HCT116 (cell line): Measurements from ENCODE around the gene MYOF. TPM values are rescaled to one million over a fixed set of nuclear protein-coding genes. Genes with fewer than 3 reads are reported as not detected.

Experiments used
- ATAC-seq: fragments of 200-7000 bp; cut with Tn5 transposase; 2 replicates; pipeline ENCODE4 v1.9.1; 2020; ENCODE audit warnings: mild to moderate bottlenecking, moderate library complexity
- BruUV-seq: library from RNA; stranded (reverse); fragments of 400-500 nt; replicated peaks from 2 replicates; lab custom pipeline; 2021; lab: Mats Ljungman, UMichigan
- CTCF ChIA-PET: fragments of 300-600 bp; sonication (Branson Sonifier 250); formaldehyde crosslinking; loops from one replicate; lab custom pipeline; 2021; ENCODE audit warnings: antibody characterized with exemption; lab: Charles Lee
- POLR2A ChIA-PET: fragments of 300-600, 350-600 bp; sonication (Branson Sonifier 250); formaldehyde crosslinking; loops from one replicate; lab custom pipeline; 2021; ENCODE audit warnings: antibody characterized with exemption; lab: Charles Lee
- RAD21 ChIA-PET, 2 experiments: fragments of 300-600 bp; sonication (Branson Sonifier 250); formaldehyde crosslinking; loops; one replicate each; lab custom pipeline; 2023; ENCODE audit warnings: low total read pairs in 2 of 2; ENCODE audit not compliant: uncharacterized antibody in 2 of 2, unreplicated experiment in 2 of 2, low non-redundant PET in 1 of 2; lab: Charles Lee
- DNase-seq: peaks from one replicate; pipeline ENCODE4 v3.0.0-alpha.2; 2010; ENCODE audit warnings: low read depth, low spot score
- H2AFZ ChIP-seq: fragments of 200-600 bp; shearing (Covaris generic), sonication (generic); 2 replicates; pipeline ENCODE4 v1.6.1; 2017; ENCODE audit warnings: low read depth, mixed run types, mixed read lengths, antibody characterized with exemption, low read length; ENCODE audit not compliant: poor library complexity, severe bottlenecking
- H3K27ac ChIP-seq: 2 replicates; pipeline ENCODE4 v1.5.1; 2012; ENCODE audit warnings: low read depth, low read length
- H3K27me3 ChIP-seq: fragments of 200-600 bp; sonication (generic); 2 replicates; pipeline ENCODE4 v1.6.1; 2016; ENCODE audit warnings: mixed run types, low read length, mixed read lengths; ENCODE audit not compliant: insufficient read depth
- H3K36me3 ChIP-seq, 2 experiments: fragments of 200-500 bp in 1 of 2; fragments of 200-600 bp in 1 of 2; sonication (Bioruptor generic) in 1 of 2; sonication (generic) in 1 of 2; 2 replicates each; pipeline versions ENCODE4 v1.5.1 to v1.6.1; 2014 to 2016; ENCODE audit warnings: low read length in 2 of 2, inconsistent platforms in 1 of 2, mixed read lengths in 1 of 2, mixed run types in 1 of 2; ENCODE audit not compliant: insufficient read depth in 2 of 2, control insufficient read depth in 1 of 2
- H3K4me1 ChIP-seq, 2 experiments: fragments of 200-600 bp in 1 of 2; sonication (generic) in 1 of 2; 2 replicates each; pipeline versions ENCODE4 v1.5.1 to v1.6.1; 2012 to 2017; ENCODE audit warnings: low read length in 2 of 2, inconsistent platforms in 1 of 2, mild to moderate bottlenecking in 1 of 2, mixed read lengths in 1 of 2, mixed run types in 1 of 2, moderate library complexity in 1 of 2; ENCODE audit not compliant: insufficient read depth in 2 of 2, control insufficient read depth in 1 of 2
- H3K4me2 ChIP-seq: fragments of 200-600 bp; sonication (generic); 2 replicates; pipeline ENCODE4 v1.6.1; 2017; ENCODE audit warnings: mixed run types, low read length, mixed read lengths
- H3K4me3 ChIP-seq, 2 experiments: fragments of 200-600 bp in 1 of 2; sonication (generic) in 1 of 2; replicated peaks in 1 of 2; 2 replicates each; pipeline ENCODE4 v1.5.1; 2011 to 2016; ENCODE audit warnings: low read length in 2 of 2, control low read depth in 1 of 2, low read depth in 1 of 2, mild to moderate bottlenecking in 1 of 2, mixed read lengths in 1 of 2, mixed run types in 1 of 2
- H3K79me2 ChIP-seq: fragments of 200-600 bp; sonication (generic); 2 replicates; pipeline ENCODE4 v1.6.1; 2017; ENCODE audit warnings: mild to moderate bottlenecking, mixed run types, low read length, moderate library complexity, mixed read lengths; ENCODE audit not compliant: insufficient read depth
- H3K9ac ChIP-seq: fragments of 200-600 bp; sonication (generic); 2 replicates; pipeline ENCODE4 v1.6.1; 2016; ENCODE audit warnings: low read length, mixed read lengths
- H3K9me2 ChIP-seq: fragments of 200-600 bp; sonication (generic), shearing (Covaris generic); 2 replicates; pipeline ENCODE4 v1.6.1; 2017; ENCODE audit warnings: mixed run types, mild to moderate bottlenecking, moderate library complexity; ENCODE audit not compliant: insufficient read depth
- H3K9me3 ChIP-seq, 2 experiments: fragments of 200-500 bp in 1 of 2; fragments of 200-600 bp in 1 of 2; sonication (Bioruptor generic) in 1 of 2; sonication (generic) in 1 of 2; 2 replicates each; pipeline ENCODE4 v1.6.1; 2014 to 2017; ENCODE audit warnings: low read length in 2 of 2, mixed read lengths in 2 of 2, inconsistent platforms in 1 of 2, low read depth in 1 of 2, mild to moderate bottlenecking in 1 of 2, mixed run types in 1 of 2, moderate library complexity in 1 of 2; ENCODE audit not compliant: control insufficient read depth in 1 of 2, insufficient read depth in 1 of 2
- H4K20me1 ChIP-seq: fragments of 200-600 bp; sonication (generic), shearing (Covaris generic); 2 replicates; pipeline ENCODE4 v1.6.1; 2017; ENCODE audit warnings: mixed run types, mild to moderate bottlenecking, moderate library complexity; ENCODE audit not compliant: insufficient read depth
- EGR1 ChIP-seq: IDR thresholded peaks from 2 replicates; pipeline ENCODE4 v1.6.1; 2012; ENCODE audit warnings: low read depth
- ELF1 ChIP-seq: IDR thresholded peaks from 2 replicates; pipeline ENCODE4 v1.6.1; 2012; ENCODE audit warnings: low read depth, borderline replicate concordance
- EZH2 ChIP-seq: fragments of 200-600 bp; sonication (generic); IDR thresholded peaks from 2 replicates; pipeline ENCODE4 v1.6.1; 2017; ENCODE audit warnings: antibody characterized with exemption, mixed run types
- EZH2phosphoT487 ChIP-seq: fragments of 200-600 bp; IDR thresholded peaks from 2 replicates; pipeline ENCODE4 v1.6.1; 2018; ENCODE audit warnings: antibody characterized with exemption, borderline replicate concordance
- FOSL1 ChIP-seq: IDR thresholded peaks from 2 replicates; pipeline ENCODE4 v1.6.1; 2012; ENCODE audit warnings: low read depth
- JUND ChIP-seq: IDR thresholded peaks from 2 replicates; pipeline ENCODE4 v1.6.1; 2012
- POLR2A ChIP-seq: IDR thresholded peaks from 2 replicates; pipeline ENCODE4 v1.7.0; 2011; ENCODE audit warnings: borderline replicate concordance; ENCODE audit not compliant: insufficient read depth, insufficient read length; ENCODE audit errors: extremely low read depth
- POLR2AphosphoS5 ChIP-seq: IDR thresholded peaks from 2 replicates; pipeline ENCODE4 v1.6.1; 2011; ENCODE audit warnings: mild to moderate bottlenecking, low read depth, low read length, moderate library complexity
- RAD21 ChIP-seq: IDR thresholded peaks from 2 replicates; pipeline ENCODE4 v1.6.1; 2012; ENCODE audit warnings: low read depth, mild to moderate bottlenecking
- SRF ChIP-seq: IDR thresholded peaks from 2 replicates; pipeline ENCODE4 v1.6.1; 2012; ENCODE audit warnings: low read depth
- TCF7L2 ChIP-seq: IDR thresholded peaks from 2 replicates; pipeline ENCODE4 v1.7.0; 2011; ENCODE audit warnings: borderline replicate concordance, inconsistent platforms; ENCODE audit not compliant: insufficient read depth, insufficient read length; ENCODE audit errors: extremely low read depth
- YY1 ChIP-seq: IDR thresholded peaks from 2 replicates; pipeline ENCODE4 v1.6.1; 2011; ENCODE audit warnings: low read length, low read depth, moderate library complexity, mild to moderate bottlenecking; ENCODE audit not compliant: insufficient replicate concordance; ENCODE audit errors: extremely low read depth
- ZNF274 ChIP-seq: fragments of 200-500 bp; sonication (Bioruptor generic); IDR thresholded peaks from 2 replicates; pipeline ENCODE4 v1.6.1; 2014; ENCODE audit warnings: mild to moderate bottlenecking, low read depth, low read length, inconsistent platforms
- intact Hi-C: fragments of 100-400 bp; cut with micrococcal nuclease; formaldehyde crosslinking; loops from 2 replicates; pipeline ENCODE4 v1.10.0; 2022
- total RNA-seq: library from RNA; stranded (reverse); gene quantifications from one replicate; pipeline ENCODE4 v1.2.1, GENCODE V29; 2021; ENCODE audit not compliant: unreplicated experiment
- TF ChIP-seq, protein P1 (sequence below), 3 experiments: fragments of 200-600 bp in 1 of 3; sonication (generic) in 1 of 3; IDR thresholded peaks in 2 of 3; conservative IDR thresholded peaks in 1 of 3; 2 replicates each; pipeline ENCODE4 v1.5.1; 2012 to 2017; ENCODE audit warnings: low read depth in 2 of 3, low read length in 2 of 3, antibody characterized with exemption in 1 of 3, borderline replicate concordance in 1 of 3, control low read depth in 1 of 3, mild to moderate bottlenecking in 1 of 3, mixed read lengths in 1 of 3, mixed run types in 1 of 3, moderate library complexity in 1 of 3; ENCODE audit not compliant: insufficient read depth in 1 of 3
- TF ChIP-seq, protein P2 (sequence below): IDR thresholded peaks from 2 replicates; pipeline ENCODE4 v1.6.1; 2011; ENCODE audit warnings: mild to moderate bottlenecking, low read length, moderate library complexity; ENCODE audit not compliant: insufficient replicate concordance; ENCODE audit errors: extremely low read depth
- TF ChIP-seq, protein P3 (sequence below): IDR thresholded peaks from 2 replicates; pipeline ENCODE4 v1.6.1; 2012
- TF ChIP-seq, protein P4 (sequence below): IDR thresholded peaks from 2 replicates; pipeline ENCODE4 v1.6.1; 2012; ENCODE audit warnings: low read depth

MYOF gene
- total RNA-seq, 1 experiment from 2014 or later, result 250 TPM

DNA sequence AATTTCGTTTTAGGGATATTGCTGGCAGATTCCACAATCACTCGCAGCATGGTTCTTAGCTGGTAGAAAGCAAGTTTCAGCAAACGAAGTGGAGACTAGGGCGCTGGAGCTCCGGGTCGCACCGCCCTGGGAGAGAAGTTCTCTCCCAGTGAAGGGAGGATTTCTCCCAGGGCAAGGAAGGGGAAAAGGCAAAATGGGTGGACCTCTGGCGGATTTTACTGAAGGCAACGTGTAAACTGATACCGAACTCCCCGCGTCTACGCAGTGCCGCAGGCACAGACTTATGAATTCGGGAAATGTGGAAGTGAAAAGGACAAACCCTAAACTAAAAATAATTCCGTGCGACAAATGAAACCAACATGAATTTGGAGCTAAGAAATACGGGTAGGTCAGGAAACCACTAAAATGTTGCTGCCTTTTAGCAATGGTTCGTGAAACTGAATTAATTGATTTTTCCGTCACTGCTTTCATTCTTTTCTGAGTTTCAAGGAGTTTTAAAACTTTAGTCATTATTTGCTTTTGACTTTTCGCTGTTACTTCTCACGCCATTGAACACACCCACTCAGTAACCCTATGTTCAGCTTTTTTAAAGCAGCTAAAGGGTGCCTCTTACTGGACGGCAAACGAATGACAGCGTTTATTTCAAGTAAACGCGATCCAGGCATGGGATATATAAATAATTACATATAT, at the start of gene MYOF (continued):
- TF ChIP-seq, protein P1, sequence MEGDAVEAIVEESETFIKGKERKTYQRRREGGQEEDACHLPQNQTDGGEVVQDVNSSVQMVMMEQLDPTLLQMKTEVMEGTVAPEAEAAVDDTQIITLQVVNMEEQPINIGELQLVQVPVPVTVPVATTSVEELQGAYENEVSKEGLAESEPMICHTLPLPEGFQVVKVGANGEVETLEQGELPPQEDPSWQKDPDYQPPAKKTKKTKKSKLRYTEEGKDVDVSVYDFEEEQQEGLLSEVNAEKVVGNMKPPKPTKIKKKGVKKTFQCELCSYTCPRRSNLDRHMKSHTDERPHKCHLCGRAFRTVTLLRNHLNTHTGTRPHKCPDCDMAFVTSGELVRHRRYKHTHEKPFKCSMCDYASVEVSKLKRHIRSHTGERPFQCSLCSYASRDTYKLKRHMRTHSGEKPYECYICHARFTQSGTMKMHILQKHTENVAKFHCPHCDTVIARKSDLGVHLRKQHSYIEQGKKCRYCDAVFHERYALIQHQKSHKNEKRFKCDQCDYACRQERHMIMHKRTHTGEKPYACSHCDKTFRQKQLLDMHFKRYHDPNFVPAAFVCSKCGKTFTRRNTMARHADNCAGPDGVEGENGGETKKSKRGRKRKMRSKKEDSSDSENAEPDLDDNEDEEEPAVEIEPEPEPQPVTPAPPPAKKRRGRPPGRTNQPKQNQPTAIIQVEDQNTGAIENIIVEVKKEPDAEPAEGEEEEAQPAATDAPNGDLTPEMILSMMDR (IDR thresholded peaks at IDR 0.05 in 2 of 3, conservative IDR thresholded peaks at IDR 0.05 in 1 of 3; ENCODE audit: borderline replicate concordance in 1 of 3, insufficient read depth in 1 of 3, low read depth in 2 of 3, low read length in 2 of 3), result peak; percentile 48 to 63 (median 51); a peak in 5 of 6 replicates
- TF ChIP-seq EZH2phosphoT487 (no peak), TCF7L2 (no peak), POLR2A (peak; percentile 18), YY1 (peak; percentile 12), EGR1 (no peak)

DNA sequence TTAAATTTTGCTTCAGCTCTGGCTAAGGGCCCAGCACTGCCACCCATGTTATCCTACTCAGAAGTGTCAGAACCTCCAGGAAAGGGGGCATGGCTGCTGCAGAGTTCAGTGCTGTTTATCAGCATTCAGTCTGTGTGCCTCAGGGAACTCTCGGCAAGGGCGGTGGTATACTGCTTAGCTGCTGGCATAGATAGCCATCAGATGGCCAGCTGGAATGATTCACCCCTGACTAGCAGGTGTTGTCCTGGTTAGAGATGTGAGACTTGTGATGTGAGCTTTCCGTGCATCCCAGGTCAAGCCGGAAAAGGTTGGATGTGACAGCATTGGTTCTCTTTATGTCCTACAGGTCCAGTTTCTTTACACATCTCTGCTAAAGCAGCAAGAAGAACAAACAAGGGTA, 36.4 kb upstream of the MYOF start:
- no peaks in the 10 kb centered on the region for H3K9me3 ChIP-seq
- H3K9me2 ChIP-seq, result no peaks in the 10 kb centered on the region
- RAD21 ChIA-PET, result no interaction called here
- POLR2A ChIA-PET, result no interaction called here
- ATAC-seq (no peak), DNase-seq (no peak)
- CTCF ChIA-PET, result no interaction called here
- H2AFZ ChIP-seq, result no peak overlapping the region
- no peaks in the 10 kb centered on the region for H4K20me1 ChIP-seq
- H3K27ac ChIP-seq, result no peak overlapping the region
- no peak overlapping the region for H3K9ac ChIP-seq
- H3K4me3 ChIP-seq, result no peak overlapping the region
- H3K27me3 ChIP-seq, result no peaks in the 10 kb centered on the region
- no peaks in the 10 kb centered on the region for H3K4me1 ChIP-seq
- H3K4me2 ChIP-seq, result no peak overlapping the region
- peaks cover 52 to 64% of the 10 kb centered on the region in 2 experiments for H3K36me3 ChIP-seq
- no TSS peak for BruUV-seq
- no peaks in the 10 kb centered on the region for H3K79me2 ChIP-seq
- intact Hi-C loops, result loop anchor here (1.0 to 10.0 kb wide), 2 partner anchors 11 to 994 kb away; no protein-coding TSS in a partner anchor
- TF ChIP-seq POLR2A (no peak), RAD21 (no peak), ELF1 (no peak), FOSL1 (no peak), EGR1 (no peak), EZH2 (no peak), EZH2phosphoT487 (no peak), TCF7L2 (no peak), SRF (no peak), ZNF274 (no peak), POLR2AphosphoS5 (no peak), JUND (no peak)
- TF ChIP-seq, protein P2, sequence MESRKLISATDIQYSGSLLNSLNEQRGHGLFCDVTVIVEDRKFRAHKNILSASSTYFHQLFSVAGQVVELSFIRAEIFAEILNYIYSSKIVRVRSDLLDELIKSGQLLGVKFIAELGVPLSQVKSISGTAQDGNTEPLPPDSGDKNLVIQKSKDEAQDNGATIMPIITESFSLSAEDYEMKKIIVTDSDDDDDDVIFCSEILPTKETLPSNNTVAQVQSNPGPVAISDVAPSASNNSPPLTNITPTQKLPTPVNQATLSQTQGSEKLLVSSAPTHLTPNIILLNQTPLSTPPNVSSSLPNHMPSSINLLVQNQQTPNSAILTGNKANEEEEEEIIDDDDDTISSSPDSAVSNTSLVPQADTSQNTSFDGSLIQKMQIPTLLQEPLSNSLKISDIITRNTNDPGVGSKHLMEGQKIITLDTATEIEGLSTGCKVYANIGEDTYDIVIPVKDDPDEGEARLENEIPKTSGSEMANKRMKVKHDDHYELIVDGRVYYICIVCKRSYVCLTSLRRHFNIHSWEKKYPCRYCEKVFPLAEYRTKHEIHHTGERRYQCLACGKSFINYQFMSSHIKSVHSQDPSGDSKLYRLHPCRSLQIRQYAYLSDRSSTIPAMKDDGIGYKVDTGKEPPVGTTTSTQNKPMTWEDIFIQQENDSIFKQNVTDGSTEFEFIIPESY, result no peak
- TF ChIP-seq, protein P3, sequence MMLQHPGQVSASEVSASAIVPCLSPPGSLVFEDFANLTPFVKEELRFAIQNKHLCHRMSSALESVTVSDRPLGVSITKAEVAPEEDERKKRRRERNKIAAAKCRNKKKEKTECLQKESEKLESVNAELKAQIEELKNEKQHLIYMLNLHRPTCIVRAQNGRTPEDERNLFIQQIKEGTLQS, result no peak
- TF ChIP-seq, protein P4, sequence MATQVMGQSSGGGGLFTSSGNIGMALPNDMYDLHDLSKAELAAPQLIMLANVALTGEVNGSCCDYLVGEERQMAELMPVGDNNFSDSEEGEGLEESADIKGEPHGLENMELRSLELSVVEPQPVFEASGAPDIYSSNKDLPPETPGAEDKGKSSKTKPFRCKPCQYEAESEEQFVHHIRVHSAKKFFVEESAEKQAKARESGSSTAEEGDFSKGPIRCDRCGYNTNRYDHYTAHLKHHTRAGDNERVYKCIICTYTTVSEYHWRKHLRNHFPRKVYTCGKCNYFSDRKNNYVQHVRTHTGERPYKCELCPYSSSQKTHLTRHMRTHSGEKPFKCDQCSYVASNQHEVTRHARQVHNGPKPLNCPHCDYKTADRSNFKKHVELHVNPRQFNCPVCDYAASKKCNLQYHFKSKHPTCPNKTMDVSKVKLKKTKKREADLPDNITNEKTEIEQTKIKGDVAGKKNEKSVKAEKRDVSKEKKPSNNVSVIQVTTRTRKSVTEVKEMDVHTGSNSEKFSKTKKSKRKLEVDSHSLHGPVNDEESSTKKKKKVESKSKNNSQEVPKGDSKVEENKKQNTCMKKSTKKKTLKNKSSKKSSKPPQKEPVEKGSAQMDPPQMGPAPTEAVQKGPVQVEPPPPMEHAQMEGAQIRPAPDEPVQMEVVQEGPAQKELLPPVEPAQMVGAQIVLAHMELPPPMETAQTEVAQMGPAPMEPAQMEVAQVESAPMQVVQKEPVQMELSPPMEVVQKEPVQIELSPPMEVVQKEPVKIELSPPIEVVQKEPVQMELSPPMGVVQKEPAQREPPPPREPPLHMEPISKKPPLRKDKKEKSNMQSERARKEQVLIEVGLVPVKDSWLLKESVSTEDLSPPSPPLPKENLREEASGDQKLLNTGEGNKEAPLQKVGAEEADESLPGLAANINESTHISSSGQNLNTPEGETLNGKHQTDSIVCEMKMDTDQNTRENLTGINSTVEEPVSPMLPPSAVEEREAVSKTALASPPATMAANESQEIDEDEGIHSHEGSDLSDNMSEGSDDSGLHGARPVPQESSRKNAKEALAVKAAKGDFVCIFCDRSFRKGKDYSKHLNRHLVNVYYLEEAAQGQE, result no peak
